ENCODE measurements around the gene LYST.

- no peak for TF ChIP-seq CTCF (IDR thresholded peaks at IDR 0.05)
- no peak for TF ChIP-seq POLR2A (IDR thresholded peaks at IDR 0.05)
- TF ChIP-seq EP300 (IDR thresholded peaks at IDR 0.05) = no peak
Observed at GRCh38 chr1:235782601-235783000, 84.1 kb downstream of the LYST start.

Data from tibial nerve (tissue), 4 donors.